ENCODE measurements around the gene ONECUT3.

- TF ChIP-seq CTCF (IDR thresholded peaks at IDR 0.05): no peak
- TF ChIP-seq POLR2A (IDR thresholded peaks at IDR 0.05): no peak
Measured at GRCh38 chr19:1756264-1756663, 3.0 kb downstream of the ONECUT3 start.
